Ishikawa (cell line): ENCODE results near the gene CDC20B.

Experiments
- CEBPB ChIP-seq: IDR thresholded peaks from 2 replicates; pipeline ENCODE4 v1.6.1; 2012
- CREB1 ChIP-seq: IDR thresholded peaks from 2 replicates; pipeline ENCODE4 v1.6.1; 2012; ENCODE audit warnings: low read depth
- EGR1 ChIP-seq: IDR thresholded peaks from 2 replicates; pipeline ENCODE4 v1.6.1; 2012
- EP300 ChIP-seq: IDR thresholded peaks from 2 replicates; pipeline ENCODE4 v1.6.1; 2012; ENCODE audit warnings: borderline replicate concordance
- FOXM1 ChIP-seq: IDR thresholded peaks from 2 replicates; pipeline ENCODE4 v1.6.1; 2012; ENCODE audit warnings: low read depth, borderline replicate concordance
- NFIC ChIP-seq: IDR thresholded peaks from 2 replicates; pipeline ENCODE4 v1.6.1; 2012
- RAD21 ChIP-seq: IDR thresholded peaks from 2 replicates; pipeline ENCODE4 v1.6.1; 2012; ENCODE audit warnings: low read depth
- TAF1 ChIP-seq: IDR thresholded peaks from 2 replicates; pipeline ENCODE4 v1.6.1; 2012; ENCODE audit warnings: low read depth, mild to moderate bottlenecking
- YY1 ChIP-seq: IDR thresholded peaks from 2 replicates; pipeline ENCODE4 v1.6.1; 2012; ENCODE audit warnings: low read depth
- TF ChIP-seq, protein P1 (sequence below): IDR thresholded peaks from 2 replicates; pipeline ENCODE4 v1.6.1; 2012
- TF ChIP-seq, protein P2 (sequence below): IDR thresholded peaks from 2 replicates; pipeline ENCODE4 v1.6.1; 2012; ENCODE audit warnings: low read depth, mild to moderate bottlenecking
- TF ChIP-seq, protein P3 (sequence below): IDR thresholded peaks from 2 replicates; pipeline ENCODE4 v1.6.1; 2012

DNA sequence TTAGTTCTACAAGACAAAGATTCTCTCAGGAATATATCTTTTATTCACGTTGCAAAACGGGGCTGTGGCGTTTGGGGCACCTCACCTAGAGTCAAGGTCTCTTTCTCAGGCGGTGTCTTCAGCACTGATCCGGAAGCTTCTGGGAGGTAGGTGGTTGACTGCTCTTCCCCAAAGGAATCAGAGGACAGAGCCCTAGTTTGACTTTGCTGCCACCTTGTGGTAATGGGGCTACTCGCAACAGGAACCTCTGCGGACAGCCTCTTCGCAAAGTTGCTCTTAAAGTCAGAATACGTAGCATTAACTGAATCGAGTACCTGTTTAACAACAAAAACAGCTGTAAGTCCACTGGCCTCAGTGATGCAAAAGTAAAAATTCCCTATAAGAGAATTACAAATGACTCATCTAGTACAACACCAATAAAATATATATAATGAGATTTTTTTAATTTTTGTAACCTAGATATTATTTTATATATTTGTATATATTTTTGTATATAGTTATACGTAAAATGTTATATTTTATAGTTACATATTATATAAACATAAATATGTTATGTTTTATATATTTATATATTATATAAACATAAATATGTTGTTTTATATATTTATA lies 26.3 kb downstream of the CDC20B start:
- TF ChIP-seq, protein P1, sequence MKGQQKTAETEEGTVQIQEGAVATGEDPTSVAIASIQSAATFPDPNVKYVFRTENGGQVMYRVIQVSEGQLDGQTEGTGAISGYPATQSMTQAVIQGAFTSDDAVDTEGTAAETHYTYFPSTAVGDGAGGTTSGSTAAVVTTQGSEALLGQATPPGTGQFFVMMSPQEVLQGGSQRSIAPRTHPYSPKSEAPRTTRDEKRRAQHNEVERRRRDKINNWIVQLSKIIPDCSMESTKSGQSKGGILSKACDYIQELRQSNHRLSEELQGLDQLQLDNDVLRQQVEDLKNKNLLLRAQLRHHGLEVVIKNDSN = no peak
- no peak for TF ChIP-seq TAF1
- no peak for TF ChIP-seq YY1
- TF ChIP-seq, protein P2, sequence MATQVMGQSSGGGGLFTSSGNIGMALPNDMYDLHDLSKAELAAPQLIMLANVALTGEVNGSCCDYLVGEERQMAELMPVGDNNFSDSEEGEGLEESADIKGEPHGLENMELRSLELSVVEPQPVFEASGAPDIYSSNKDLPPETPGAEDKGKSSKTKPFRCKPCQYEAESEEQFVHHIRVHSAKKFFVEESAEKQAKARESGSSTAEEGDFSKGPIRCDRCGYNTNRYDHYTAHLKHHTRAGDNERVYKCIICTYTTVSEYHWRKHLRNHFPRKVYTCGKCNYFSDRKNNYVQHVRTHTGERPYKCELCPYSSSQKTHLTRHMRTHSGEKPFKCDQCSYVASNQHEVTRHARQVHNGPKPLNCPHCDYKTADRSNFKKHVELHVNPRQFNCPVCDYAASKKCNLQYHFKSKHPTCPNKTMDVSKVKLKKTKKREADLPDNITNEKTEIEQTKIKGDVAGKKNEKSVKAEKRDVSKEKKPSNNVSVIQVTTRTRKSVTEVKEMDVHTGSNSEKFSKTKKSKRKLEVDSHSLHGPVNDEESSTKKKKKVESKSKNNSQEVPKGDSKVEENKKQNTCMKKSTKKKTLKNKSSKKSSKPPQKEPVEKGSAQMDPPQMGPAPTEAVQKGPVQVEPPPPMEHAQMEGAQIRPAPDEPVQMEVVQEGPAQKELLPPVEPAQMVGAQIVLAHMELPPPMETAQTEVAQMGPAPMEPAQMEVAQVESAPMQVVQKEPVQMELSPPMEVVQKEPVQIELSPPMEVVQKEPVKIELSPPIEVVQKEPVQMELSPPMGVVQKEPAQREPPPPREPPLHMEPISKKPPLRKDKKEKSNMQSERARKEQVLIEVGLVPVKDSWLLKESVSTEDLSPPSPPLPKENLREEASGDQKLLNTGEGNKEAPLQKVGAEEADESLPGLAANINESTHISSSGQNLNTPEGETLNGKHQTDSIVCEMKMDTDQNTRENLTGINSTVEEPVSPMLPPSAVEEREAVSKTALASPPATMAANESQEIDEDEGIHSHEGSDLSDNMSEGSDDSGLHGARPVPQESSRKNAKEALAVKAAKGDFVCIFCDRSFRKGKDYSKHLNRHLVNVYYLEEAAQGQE = no peak
- no peak for TF ChIP-seq EGR1
- no peak for TF ChIP-seq FOXM1
- TF ChIP-seq NFIC = no peak
- TF ChIP-seq CEBPB = no peak
- TF ChIP-seq CREB1 = no peak
- TF ChIP-seq EP300 = no peak
- TF ChIP-seq RAD21 = peak; percentile 97
- TF ChIP-seq, protein P3, sequence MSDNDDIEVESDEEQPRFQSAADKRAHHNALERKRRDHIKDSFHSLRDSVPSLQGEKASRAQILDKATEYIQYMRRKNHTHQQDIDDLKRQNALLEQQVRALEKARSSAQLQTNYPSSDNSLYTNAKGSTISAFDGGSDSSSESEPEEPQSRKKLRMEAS = no peak
